Activated T-helper 1 cell treated with Interleukin-2 at 50 U/mL for 16 hours (primary cell): ENCODE measurements around the gene ZNF433.
A peak's percentile ranks its signal among the peaks of the same experiment; 100 is the strongest.

ENCODE experiments used
- DNase-seq: peaks from one replicate; pipeline ENCODE4 v3.0.0-alpha.2; 2020; ENCODE audit warnings: low read depth

ZNF433 gene

DNA sequence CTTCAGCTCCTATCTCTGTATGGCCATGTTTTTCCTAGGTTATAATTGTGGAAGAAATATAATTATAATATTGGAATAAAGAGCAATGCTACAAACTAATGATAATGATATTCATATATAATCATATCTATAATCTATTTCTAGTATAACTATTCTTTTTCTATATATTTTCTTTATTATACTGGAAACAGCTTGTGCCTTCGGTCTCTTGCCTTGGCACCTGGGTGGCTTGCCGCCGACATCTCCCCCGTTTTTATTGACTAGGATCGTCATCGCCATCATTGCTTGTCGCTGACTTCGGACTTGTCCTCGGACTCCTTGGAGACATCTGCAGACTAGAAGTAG is 46.4 kb downstream of the ZNF433 start:
- DNase-seq: no peak

- peak; percentile 78 for DNase-seq
These were observed 47.8 kb downstream of the ZNF433 start for GRCh38 chr19:11987405-11988281.

GRCh38 chr19:11986754-11987153 is 48.7 kb downstream of the ZNF433 start:
- DNase-seq: no peak

DNA sequence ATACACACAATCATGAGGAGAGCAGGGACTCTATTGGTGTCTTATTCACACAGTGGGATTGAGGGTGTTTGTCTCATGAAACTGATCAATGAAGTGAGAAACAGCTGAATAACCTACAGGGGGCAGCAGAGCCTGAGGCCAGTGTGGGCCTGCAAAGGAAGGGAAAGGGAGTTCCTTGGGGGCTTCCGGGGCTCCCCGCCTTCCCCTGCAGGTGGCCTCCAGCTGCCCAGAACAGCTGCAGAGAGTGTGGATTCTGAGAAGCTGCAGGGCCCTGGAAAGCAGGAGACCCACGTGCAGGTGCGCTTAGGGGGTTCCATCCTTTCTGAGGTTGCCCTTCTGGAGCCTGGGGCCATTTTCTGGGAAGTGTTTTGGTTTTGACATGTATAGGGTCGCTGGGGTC is 50.5 kb downstream of the ZNF433 start:
- DNase-seq: no peak

DNA sequence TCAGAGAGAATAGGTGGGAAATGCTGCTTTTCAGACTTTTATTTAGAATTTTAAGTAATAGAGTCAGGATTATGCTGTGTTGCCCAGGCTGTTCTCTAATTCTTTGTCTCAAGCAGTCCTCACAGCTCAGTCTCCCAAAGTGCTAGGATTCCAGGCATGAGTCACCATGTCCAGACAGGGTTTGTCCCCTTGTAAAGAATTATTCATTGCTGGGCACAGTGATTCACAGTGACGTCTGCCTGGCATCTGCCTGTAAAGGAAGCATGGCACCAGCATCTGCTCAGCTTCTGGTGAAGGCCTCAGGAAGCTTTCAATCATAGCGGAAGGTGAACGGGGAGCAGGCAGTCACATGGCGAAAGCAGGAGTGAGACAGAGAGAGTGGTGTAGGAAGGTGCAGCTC is 53.0 kb downstream of the ZNF433 start:
- DNase-seq: no peak

DNA sequence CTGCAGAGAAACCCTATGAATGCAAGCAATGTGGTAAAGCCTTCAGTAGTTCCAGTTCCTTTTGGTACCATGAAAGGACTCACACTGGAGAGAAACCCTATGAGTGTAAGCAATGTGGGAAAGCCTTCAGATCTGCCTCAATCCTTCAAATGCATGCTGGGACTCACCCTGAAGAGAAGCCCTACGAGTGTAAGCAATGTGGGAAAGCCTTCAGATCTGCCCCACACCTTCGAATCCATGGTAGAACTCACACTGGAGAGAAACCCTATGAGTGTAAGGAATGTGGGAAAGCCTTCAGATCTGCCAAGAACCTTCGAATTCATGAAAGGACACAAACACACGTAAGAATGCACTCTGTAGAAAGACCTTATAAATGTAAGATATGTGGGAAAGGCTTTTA is 56.0 kb downstream of the ZNF433 start:
- DNase-seq: no peak

DNA sequence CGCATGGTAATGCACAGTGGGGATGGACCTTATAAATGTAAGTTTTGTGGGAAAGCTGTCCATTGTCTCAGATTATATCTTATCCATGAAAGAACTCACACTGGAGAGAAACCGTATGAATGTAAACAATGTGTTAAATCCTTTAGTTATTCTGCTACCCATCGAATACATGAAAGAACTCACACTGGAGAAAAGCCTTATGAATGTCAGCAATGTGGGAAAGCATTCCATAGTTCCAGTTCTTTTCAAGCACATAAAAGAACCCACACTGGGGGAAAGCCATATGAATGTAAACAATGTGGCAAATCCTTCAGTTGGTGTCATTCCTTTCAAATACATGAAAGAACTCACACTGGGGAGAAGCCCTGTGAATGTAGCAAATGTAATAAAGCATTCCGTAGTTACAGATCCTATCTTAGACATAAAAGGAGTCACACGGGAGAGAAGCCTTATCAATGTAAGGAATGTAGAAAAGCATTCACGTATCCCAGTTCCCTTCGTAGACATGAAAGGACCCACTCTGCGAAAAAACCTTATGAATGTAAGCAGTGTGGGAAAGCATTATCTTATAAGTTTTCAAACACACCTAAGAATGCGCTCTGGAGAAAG is 56.9 kb downstream of the ZNF433 start:
- no peak for DNase-seq

GRCh38 chr19:11973019-11973810 is 62.3 kb downstream of the ZNF433 start:
- DNase-seq: no peak

DNA sequence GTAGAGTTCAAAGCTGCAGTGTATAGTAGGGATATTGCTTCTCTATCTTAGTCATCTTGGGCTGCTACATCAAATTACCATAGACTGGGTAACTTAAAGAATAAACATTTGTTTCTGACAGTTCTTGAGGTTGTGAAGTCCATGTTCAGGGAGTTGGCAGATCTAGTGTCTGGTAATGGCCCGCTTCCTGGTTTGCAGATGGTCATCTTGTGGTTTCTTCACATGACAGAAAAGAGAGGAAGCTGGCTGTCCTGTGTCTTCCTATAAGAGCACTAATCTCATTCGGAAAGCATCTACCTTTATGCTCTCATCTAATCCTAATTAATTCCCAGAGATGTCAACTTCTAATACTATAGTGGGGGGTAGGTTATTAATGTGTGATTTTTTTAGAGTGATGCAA is 64.4 kb downstream of the ZNF433 start:
- DNase-seq: no peak

DNA sequence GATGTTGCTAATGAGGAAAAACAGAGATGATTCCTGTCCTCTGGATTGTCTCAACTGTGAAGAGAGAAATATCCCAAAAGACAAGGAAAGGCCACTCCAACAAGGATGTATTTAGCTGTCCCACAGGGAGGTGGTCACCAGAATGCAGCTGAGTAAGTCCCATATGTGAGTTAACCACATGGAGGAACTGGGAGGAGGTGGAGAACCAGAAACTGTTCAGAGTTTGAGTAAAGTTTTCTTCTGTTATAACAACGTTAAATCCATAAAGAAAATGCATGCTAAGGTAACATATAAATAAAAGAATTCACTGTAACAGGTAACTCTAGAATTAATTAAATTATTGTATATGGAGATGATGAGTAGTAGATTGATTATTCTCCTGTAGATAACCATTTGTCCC is 65.3 kb downstream of the ZNF433 start:
- no peak for DNase-seq

DNA sequence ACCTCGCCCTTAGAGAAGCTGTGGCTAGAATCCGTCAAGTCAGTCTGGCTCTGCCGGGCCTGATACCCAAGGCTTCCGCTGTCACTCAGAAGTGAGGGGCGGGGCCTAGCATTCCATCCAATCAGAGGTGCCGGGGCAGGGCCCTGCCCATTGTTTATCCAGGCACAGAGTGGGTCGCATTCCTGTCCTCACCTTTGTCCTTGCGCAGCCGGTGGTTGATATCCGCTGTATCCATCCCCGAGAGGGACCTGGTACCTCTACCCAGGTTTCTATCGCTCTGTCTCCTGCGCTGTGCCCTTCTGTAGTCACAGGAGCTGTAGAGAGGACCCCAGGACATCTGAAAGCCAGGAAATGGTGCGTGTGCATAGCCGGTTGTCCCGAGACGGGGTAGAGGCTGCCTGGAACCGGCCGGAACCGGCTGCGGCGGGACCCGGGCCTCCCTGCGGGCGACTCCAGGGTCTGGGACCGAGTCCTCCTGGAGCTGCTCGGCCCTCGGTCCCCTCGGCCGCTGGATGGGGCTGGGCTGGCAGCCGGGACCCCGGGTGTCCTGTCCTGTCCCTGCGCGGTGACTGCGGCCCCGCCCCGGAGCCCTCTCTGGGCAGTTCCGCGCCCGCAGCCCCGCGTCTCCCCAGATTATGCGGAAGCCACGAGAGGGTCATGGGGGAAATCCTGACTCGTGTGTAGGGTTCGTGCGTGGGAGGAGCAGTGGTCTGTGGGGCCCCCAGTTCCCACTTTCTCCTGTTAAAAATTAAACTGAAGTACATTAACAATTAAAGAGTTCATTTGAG is 70.4 kb downstream of the ZNF433 start, which contains the start of gene ZNF763:
Gene ZNF763, plus strand, starts transcription at position 183 of the 788 bp plus-strand sequence. Its CDS starts 169 bp downstream, at position 352.
- DNase-seq: peak; percentile 81
